Measurements from ENCODE around the gene PUS7. TPM values are rescaled to one million over a fixed set of nuclear protein-coding genes. Genes with fewer than 3 reads are reported as not detected.

PUS7 gene
- total RNA-seq, 1 experiment from 2014 or later = 39.0 TPM

DNA sequence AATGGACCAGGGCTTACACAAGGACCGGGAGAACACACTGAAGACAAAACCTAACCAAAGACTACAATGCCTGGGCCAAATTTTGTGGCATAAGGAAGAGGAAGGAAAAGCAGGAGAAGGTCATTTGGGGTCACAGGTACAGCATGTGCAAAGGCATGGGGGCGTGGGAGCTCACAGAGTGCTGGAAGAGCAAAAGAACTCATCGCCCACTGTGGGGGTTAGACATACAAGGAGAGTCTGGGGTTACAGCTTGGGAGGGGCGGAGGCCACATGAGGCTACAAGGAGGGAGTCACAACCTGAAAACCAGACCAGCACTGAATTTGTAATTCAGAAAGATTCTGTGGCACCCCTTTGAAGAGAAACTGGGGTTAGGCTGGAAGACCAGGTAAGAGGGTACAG, 9.7 kb downstream of the PUS7 start:
- Histone ChIP-seq H3K79me2 (ENCODE audit: insufficient read depth, low read length) (peaks cover 89% of the 10 kb centered on the region), H3K9me3 (ENCODE audit: control insufficient read depth in 1 of 2, insufficient read depth in 1 of 2, low read depth in 1 of 2, low read length in 2 of 2) (no peaks in the 10 kb centered on the region), H3K4me1 (ENCODE audit: control insufficient read depth in 1 of 2, insufficient read depth in 2 of 2, low read length in 2 of 2) (peaks cover 3 to 6% of the 10 kb centered on the region in 2 experiments; a peak in 1 of 4 replicates), H3K27me3 (ENCODE audit: insufficient read depth, low read length) (no peaks in the 10 kb centered on the region), H2AFZ (ENCODE audit: low read depth, low read length, poor library complexity, severe bottlenecking) (no peak overlapping the region), H3K36me3 (ENCODE audit: control insufficient read depth in 1 of 2, insufficient read depth in 2 of 2, low read length in 2 of 2) (peaks cover 10 to 11% of the 10 kb centered on the region in 2 experiments; a peak in 2 of 4 replicates), H3K27ac (ENCODE audit: low read depth, low read length) (no peak overlapping the region), H4K20me1 (ENCODE audit: insufficient read depth) (peaks cover 14% of the 10 kb centered on the region; the same call in 1 of the 2 replicates), H3K4me2 (ENCODE audit: low read length) (no peak overlapping the region), H3K4me3 (replicated peaks in 1 of 2; ENCODE audit: low read depth in 1 of 2, low read length in 2 of 2) (no peak overlapping the region), H3K9me2 (ENCODE audit: insufficient read depth) (no peaks in the 10 kb centered on the region), H3K9ac (ENCODE audit: low read length) (no peak overlapping the region)
- intact Hi-C loops (cut with micrococcal nuclease) = no loop called here
- POLR2A ChIA-PET = no interaction called here
- no peak for ATAC-seq
- no TSS peak for BruUV-seq (replicated peaks)
- CTCF ChIA-PET = no interaction called here
- RAD21 ChIA-PET (ENCODE audit: low non-redundant PET in 1 of 2, low total read pairs in 2 of 2, uncharacterized antibody in 2 of 2, unreplicated experiment in 2 of 2) = no interaction called here
- no peak for TF ChIP-seq SIN3A (IDR thresholded peaks at IDR 0.05; ENCODE audit: low read depth)
- DNase-seq (ENCODE audit: low read depth, low spot score) = no peak

DNA sequence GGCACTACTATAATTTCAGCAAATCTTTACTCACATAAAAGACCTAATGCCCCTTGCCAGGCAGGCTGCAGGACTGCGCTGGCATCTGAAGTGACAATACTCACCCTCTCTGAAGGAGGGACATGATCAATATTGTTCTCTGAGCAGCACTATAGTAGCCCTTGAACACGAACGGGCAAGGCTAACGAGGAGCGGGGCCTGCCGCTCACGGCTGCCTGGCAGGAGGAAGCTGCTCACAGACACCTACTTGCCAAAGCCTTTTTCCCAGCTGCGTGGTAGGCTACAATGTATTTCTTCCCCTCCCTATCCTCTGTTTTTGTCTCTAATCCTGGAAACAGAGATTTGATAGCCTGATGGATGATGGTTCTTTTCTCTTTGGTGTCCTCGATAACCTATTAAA, 19.9 kb downstream of the PUS7 start:
- no TSS peak for BruUV-seq (replicated peaks)
- CTCF ChIA-PET = no interaction called here

DNA sequence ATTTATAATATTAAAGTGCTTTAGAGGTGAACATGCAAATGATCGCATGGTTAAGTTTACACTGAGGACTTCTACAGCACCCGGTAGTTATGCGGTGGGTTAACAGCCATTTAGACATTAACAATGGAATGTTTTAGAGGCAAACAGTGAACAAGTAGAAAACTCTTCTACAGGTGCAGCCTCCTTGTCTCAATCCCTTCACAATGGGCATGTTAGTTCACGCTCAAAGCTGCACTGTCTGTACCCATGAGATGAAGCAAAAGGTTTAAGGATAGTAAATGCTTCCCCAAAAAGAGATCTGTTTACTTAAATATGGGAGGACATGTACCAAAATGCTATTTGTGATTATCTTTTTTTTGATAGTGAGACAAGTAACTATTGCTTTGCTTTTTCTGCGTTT, 25.1 kb downstream of the PUS7 start:
- Histone ChIP-seq H3K79me2 (ENCODE audit: insufficient read depth, low read length) (0 out of 2 replicates have a peak, but pooled peaks cover 3% of the 10 kb centered on the region), H3K27ac (ENCODE audit: low read depth, low read length) (no peak overlapping the region), H3K36me3 (ENCODE audit: control insufficient read depth in 1 of 2, insufficient read depth in 2 of 2, low read length in 2 of 2) (peaks cover 15 to 29% of the 10 kb centered on the region in 2 experiments; a peak in 3 of 4 replicates), H3K27me3 (ENCODE audit: insufficient read depth, low read length) (no peaks in the 10 kb centered on the region), H2AFZ (ENCODE audit: low read depth, low read length, poor library complexity, severe bottlenecking) (no peak overlapping the region), H3K4me2 (ENCODE audit: low read length) (no peak overlapping the region), H3K9me2 (ENCODE audit: insufficient read depth) (no peaks in the 10 kb centered on the region), H3K9me3 (ENCODE audit: control insufficient read depth in 1 of 2, insufficient read depth in 1 of 2, low read depth in 1 of 2, low read length in 2 of 2) (no peaks in the 10 kb centered on the region), H3K9ac (ENCODE audit: low read length) (no peak overlapping the region), H3K4me3 (replicated peaks in 1 of 2; ENCODE audit: low read depth in 1 of 2, low read length in 2 of 2) (no peak overlapping the region), H3K4me1 (ENCODE audit: control insufficient read depth in 1 of 2, insufficient read depth in 2 of 2, low read length in 2 of 2) (no peaks in the 10 kb centered on the region), H4K20me1 (ENCODE audit: insufficient read depth) (no peaks in the 10 kb centered on the region)
- ChIA-PET CTCF (no interaction called here), RAD21 (ENCODE audit: low non-redundant PET in 1 of 2, low total read pairs in 2 of 2, uncharacterized antibody in 2 of 2, unreplicated experiment in 2 of 2) (no interaction called here), POLR2A (no interaction called here)
- intact Hi-C loops (cut with micrococcal nuclease) = no loop called here
- BruUV-seq (replicated peaks) = no TSS peak
- ATAC-seq (no peak), DNase-seq (ENCODE audit: low read depth, low spot score) (no peak)
- TF ChIP-seq CEBPB (IDR thresholded peaks at IDR 0.05; ENCODE audit: low read depth) (no peak), FOSL1 (IDR thresholded peaks at IDR 0.05; ENCODE audit: low read depth) (no peak), ELF1 (IDR thresholded peaks at IDR 0.05; ENCODE audit: borderline replicate concordance, low read depth) (no peak), RAD21 (IDR thresholded peaks at IDR 0.05; ENCODE audit: low read depth) (no peak), SP1 (IDR thresholded peaks at IDR 0.05; ENCODE audit: low read depth) (no peak), POLR2A (IDR thresholded peaks at IDR 0.05; ENCODE audit: borderline replicate concordance, extremely low read depth, insufficient read depth, insufficient read length) (no peak), SIN3A (IDR thresholded peaks at IDR 0.05; ENCODE audit: low read depth) (no peak), EGR1 (IDR thresholded peaks at IDR 0.05; ENCODE audit: low read depth) (no peak)

More for the DNA sequence above, 19.9 kb downstream of the PUS7 start:
- no peaks in the 10 kb centered on the region for H3K4me1 ChIP-seq (ENCODE audit: control insufficient read depth in 1 of 2, insufficient read depth in 2 of 2, low read length in 2 of 2)
- peaks cover 5% of the 10 kb centered on the region; the same call in 1 of the 2 replicates for H4K20me1 ChIP-seq (ENCODE audit: insufficient read depth)
- H3K4me2 ChIP-seq (ENCODE audit: low read length) = no peak overlapping the region
- H3K79me2 ChIP-seq (ENCODE audit: insufficient read depth, low read length) = peaks cover 15% of the 10 kb centered on the region; the same call in 1 of the 2 replicates
- POLR2A ChIA-PET = no interaction called here
- H3K9me3 ChIP-seq (ENCODE audit: control insufficient read depth in 1 of 2, insufficient read depth in 1 of 2, low read depth in 1 of 2, low read length in 2 of 2) = no peaks in the 10 kb centered on the region
- H3K27me3 ChIP-seq (ENCODE audit: insufficient read depth, low read length) = no peaks in the 10 kb centered on the region
- DNase-seq (ENCODE audit: low read depth, low spot score) (no peak), ATAC-seq (no peak)
- H2AFZ ChIP-seq (ENCODE audit: low read depth, low read length, poor library complexity, severe bottlenecking) = no peak overlapping the region
- intact Hi-C loops (cut with micrococcal nuclease) = no loop called here
- no peaks in the 10 kb centered on the region for H3K9me2 ChIP-seq (ENCODE audit: insufficient read depth)
- TF ChIP-seq POLR2AphosphoS5 (IDR thresholded peaks at IDR 0.05; ENCODE audit: low read depth, low read length) = no peak
- TF ChIP-seq SRF (IDR thresholded peaks at IDR 0.05; ENCODE audit: low read depth) = no peak
- no peak overlapping the region for H3K4me3 ChIP-seq (replicated peaks in 1 of 2; ENCODE audit: low read depth in 1 of 2, low read length in 2 of 2)
- no peak overlapping the region for H3K27ac ChIP-seq (ENCODE audit: low read depth, low read length)
- peaks cover 41 to 48% of the 10 kb centered on the region in 2 experiments for H3K36me3 ChIP-seq (ENCODE audit: control insufficient read depth in 1 of 2, insufficient read depth in 2 of 2, low read length in 2 of 2)
- RAD21 ChIA-PET (ENCODE audit: low non-redundant PET in 1 of 2, low total read pairs in 2 of 2, uncharacterized antibody in 2 of 2, unreplicated experiment in 2 of 2) = no interaction called here
- no peak overlapping the region for H3K9ac ChIP-seq (ENCODE audit: low read length)

Data from HCT116 (cell line).